SK-N-MC (cell line): ENCODE data around the gene MTERF4.

Source experiments
- EZH2 ChIP-seq: fragments of 200-600 bp; sonication (generic); IDR thresholded peaks from one replicate; pipeline ENCODE4 v1.6.1; 2017; ENCODE audit warnings: antibody characterized with exemption
- FOXP2 ChIP-seq: optimal IDR thresholded peaks from 2 replicates; pipeline ENCODE3; 2011; ENCODE audit warnings: mild to moderate bottlenecking, moderate library complexity; ENCODE audit not compliant: insufficient read depth; ENCODE audit errors: extremely low read length, control extremely low read depth
- POLR2AphosphoS5 ChIP-seq: IDR thresholded peaks from 2 replicates; pipeline ENCODE4 v1.6.1; 2012; ENCODE audit warnings: mild to moderate bottlenecking, low read depth, low read length, borderline replicate concordance

DNA sequence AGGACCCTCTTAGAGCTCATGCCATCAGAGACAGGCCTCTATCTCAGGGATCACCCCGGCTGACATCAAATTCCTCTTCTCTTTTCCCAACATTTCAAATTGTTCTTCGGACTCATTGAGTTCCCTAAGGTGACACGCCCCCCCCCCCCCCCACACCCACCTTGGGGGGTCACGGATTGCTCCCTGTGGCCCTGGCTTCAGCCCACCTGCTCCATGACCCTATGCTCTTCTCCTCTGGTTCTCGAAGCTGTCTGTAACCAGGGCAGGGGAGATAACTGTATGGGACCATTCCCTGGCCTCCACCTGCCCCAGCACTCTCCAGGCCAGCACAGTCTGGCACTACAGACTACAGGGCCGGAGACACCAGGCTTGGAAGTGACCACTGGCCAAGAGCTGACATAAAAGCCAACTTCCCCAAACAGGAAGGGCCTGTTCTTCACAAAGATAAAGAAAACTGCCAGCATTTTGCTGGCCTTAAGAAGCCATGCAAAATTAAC lies 7.1 kb downstream of the MTERF4 start:
- TF ChIP-seq EZH2 (no peak), POLR2AphosphoS5 (no peak), FOXP2 (no peak)
